ENCODE data around the gene RASSF9. TPM values are rescaled to one million over a fixed set of nuclear protein-coding genes. Genes with fewer than 3 reads are reported as not detected.

RASSF9 gene
- total and polyA plus RNA-seq, 10 of the 15 experiments (the other 5 are each of a cell fraction or from before 2014, with no cell fraction given) = under 0.01 to 0.10 TPM; not detected in 8

- H3K4me1 ChIP-seq (ENCODE audit: control insufficient read depth, insufficient read depth, low read length) = no peaks in the 10 kb centered on the region
- SMC1A ChIA-PET (ENCODE audit: uncharacterized antibody, unreplicated experiment) = interaction anchor here (0.7 to 0.8 kb wide), 2 partner anchors 449 to 452 kb away, joined by 3 read pairs; no protein-coding TSS in a partner anchor
- no peaks in the 10 kb centered on the region for H3K9me3 ChIP-seq (replicated peaks; ENCODE audit: control insufficient read depth, insufficient read depth, low read length)
- in situ Hi-C loops (cut with MboI) = no loop called here
- H3K36me3 ChIP-seq (ENCODE audit: control insufficient read depth in 2 of 2, insufficient read depth in 2 of 2, low read length in 1 of 2) = no peaks in the 10 kb centered on the region
- H2AFZ ChIP-seq (ENCODE audit: control insufficient read depth, low read depth, low read length) = no peak within 1 kb of the TSS
- ATAC-seq (peak; percentile 84), DNase-seq (ENCODE audit: low read depth, low spot score) (no peak), FAIRE-seq (no peak)
- no peak within 1 kb of the TSS for H3K27ac ChIP-seq (ENCODE audit: control insufficient read depth, insufficient read depth)
- H3K79me2 ChIP-seq (ENCODE audit: control insufficient read depth, insufficient read depth, low read length) = no peaks in the 10 kb centered on the region
- no peaks in the 10 kb centered on the region for H3K27me3 ChIP-seq (replicated peaks in 1 of 2; ENCODE audit: control insufficient read depth in 2 of 2, insufficient read depth in 2 of 2, low read length in 1 of 2)
- BruUV-seq (replicated peaks) = no TSS peak
- no peak within 1 kb of the TSS for H3K4me3 ChIP-seq
- RAD21 ChIA-PET (ENCODE audit: unreplicated experiment) = no interaction called here
- no peak within 1 kb of the TSS for H3K9ac ChIP-seq (ENCODE audit: control insufficient read depth, insufficient read depth, low read length)
- intact Hi-C loops (cut with micrococcal nuclease; ENCODE audit: unreplicated experiment) = no loop called here
- H3K4me2 ChIP-seq (ENCODE audit: control insufficient read depth, insufficient read depth) = no peak within 1 kb of the TSS
- CTCF ChIA-PET = interaction anchor here (0.7 to 9.3 kb wide), 4 partner anchors 19 to 449 kb away, joined by 3 to 86 read pairs (median 11); no protein-coding TSS in a partner anchor
- peak; percentile 94 for TF ChIP-seq SPI1 (IDR thresholded peaks at IDR 0.05; ENCODE audit: borderline replicate concordance, insufficient read depth, low read depth, low read length)
- TF ChIP-seq ATF2 (IDR thresholded peaks at IDR 0.05; ENCODE audit: low read length) = peak; percentile 32; the same call in 1 of the 2 replicates
- peak; percentile 88 for TF ChIP-seq ATF7 (IDR thresholded peaks at IDR 0.05; ENCODE audit: low read depth)
- TF ChIP-seq BCL11A (IDR thresholded peaks at IDR 0.05; ENCODE audit: low read depth, low read length) = no peak
- POLR2A ChIA-PET = no interaction called here
- 41% methylated on average over 3 of the region's 3 CpGs for WGBS (ENCODE audit: insufficient coverage, insufficient replicate concordance, low lambda C conversion rate, missing lambda C conversion rate)
- no peaks in the 10 kb centered on the region for H4K20me1 ChIP-seq (ENCODE audit: control insufficient read depth, insufficient read depth)
Observed at GRCh38 chr12:85874031-85874461, 37.8 kb upstream of the RASSF9 start, which contains the start of gene NTS. Gene NTS, plus strand, starts transcription at chr12:85874295. Its CDS starts 109 bp downstream, at chr12:85874404.

GRCh38 chr12:85872497-85873091, 36.4 kb upstream of the RASSF9 start:
- Histone ChIP-seq H3K27me3 (replicated peaks in 1 of 2; ENCODE audit: control insufficient read depth in 2 of 2, insufficient read depth in 2 of 2, low read length in 1 of 2) (no peaks in the 10 kb centered on the region), H3K79me2 (ENCODE audit: control insufficient read depth, insufficient read depth, low read length) (no peaks in the 10 kb centered on the region), H3K9me3 (replicated peaks; ENCODE audit: control insufficient read depth, insufficient read depth, low read length) (no peaks in the 10 kb centered on the region), H3K36me3 (ENCODE audit: control insufficient read depth in 2 of 2, insufficient read depth in 2 of 2, low read length in 1 of 2) (no peaks in the 10 kb centered on the region), H3K4me2 (ENCODE audit: control insufficient read depth, insufficient read depth) (no peak overlapping the region), H4K20me1 (ENCODE audit: control insufficient read depth, insufficient read depth) (no peaks in the 10 kb centered on the region), H2AFZ (ENCODE audit: control insufficient read depth, low read depth, low read length) (no peak overlapping the region), H3K4me3 (no peak overlapping the region), H3K27ac (ENCODE audit: control insufficient read depth, insufficient read depth) (no peak overlapping the region), H3K4me1 (ENCODE audit: control insufficient read depth, insufficient read depth, low read length) (no peaks in the 10 kb centered on the region), H3K9ac (ENCODE audit: control insufficient read depth, insufficient read depth, low read length) (no peak overlapping the region)
- RAD21 ChIA-PET (ENCODE audit: unreplicated experiment) = interaction anchor here (1.6 to 1.7 kb wide), 2 partner anchors 408 to 448 kb away, joined by 4 to 10 read pairs; no protein-coding TSS in a partner anchor
- POLR2A ChIA-PET = no interaction called here
- FAIRE-seq (peak; percentile 35), ATAC-seq (peak; percentile 83), DNase-seq (ENCODE audit: low read depth, low spot score) (no peak)
- SMC1A ChIA-PET (ENCODE audit: uncharacterized antibody, unreplicated experiment) = interaction anchor here (7.3 kb wide), 1 partner anchor 297 kb away, joined by 40 read pairs; no protein-coding TSS in a partner anchor
- intact Hi-C loops (cut with micrococcal nuclease; ENCODE audit: unreplicated experiment) (loop anchor here (1.0 kb wide), 1 partner anchor 297 kb away; no protein-coding TSS in a partner anchor), in situ Hi-C loops (cut with MboI) (no loop called here)
- CTCF ChIA-PET = interaction anchor here (1.1 to 9.3 kb wide), 7 partner anchors 17 to 447 kb away, joined by 3 to 86 read pairs (median 16); no protein-coding TSS in a partner anchor
- 32% methylated on average over 3 of the region's 3 CpGs for WGBS (ENCODE audit: insufficient coverage, insufficient replicate concordance, low lambda C conversion rate, missing lambda C conversion rate)
- BruUV-seq (replicated peaks) = no TSS peak
- TF ChIP-seq CEBPZ (IDR thresholded peaks at IDR 0.05; ENCODE audit: low read depth, low read length) (no peak), CBX3 (IDR thresholded peaks at IDR 0.05; ENCODE audit: borderline replicate concordance, low read depth) (no peak), POLR2AphosphoS5 (IDR thresholded peaks at IDR 0.05; ENCODE audit: low read length) (no peak), CTCF (IDR thresholded peaks at IDR 0.05 in 2 of 3, conservative IDR thresholded peaks at IDR 0.05 in 1 of 3; ENCODE audit: control insufficient read depth in 2 of 3, extremely low read depth in 1 of 3, insufficient read depth in 1 of 3, low read depth in 3 of 3, low read length in 3 of 3) (peak; percentile 67 to 73 (median 70)), RAD21 (IDR thresholded peaks at IDR 0.05; ENCODE audit: insufficient read depth, low read depth, low read length) (peak; percentile 55)
